AG04450 (cell line): ENCODE results near the gene MROH7. TPM values are rescaled to one million over a fixed set of nuclear protein-coding genes. Genes with fewer than 3 reads are reported as not detected.

Source experiments
- CTCF ChIA-PET: fragments of 300-600, 350-600 bp; formaldehyde crosslinking; extraction: SDS; loops from one replicate; lab custom pipeline; 2022; ENCODE audit warnings: antibody characterized with exemption, inconsistent platforms; lab: Charles Lee
- POLR2A ChIA-PET: fragments of 350-600 bp; formaldehyde crosslinking; extraction: SDS; loops from one replicate; lab custom pipeline; 2021; ENCODE audit warnings: antibody characterized with exemption, inconsistent platforms; lab: Yijun Ruan, JAX
- DNase-seq: peaks from one replicate; pipeline ENCODE4 v3.0.0-alpha.2; 2011; ENCODE audit warnings: low read depth, low spot score
- H3K27ac ChIP-seq: one replicate; pipeline ENCODE4 v1.5.1; 2012; ENCODE audit warnings: low read depth, low read length, control low read depth
- H3K27me3 ChIP-seq: one replicate; pipeline ENCODE4 v1.6.0; 2012; ENCODE audit warnings: low read length; ENCODE audit not compliant: control insufficient read depth, insufficient read depth
- H3K4me3 ChIP-seq: 2 replicates; pipeline ENCODE4 v1.5.1; 2011; ENCODE audit warnings: mild to moderate bottlenecking, low read depth, low read length, control low read depth
- H3K9me3 ChIP-seq: 2 replicates; pipeline ENCODE4 v1.5.1; 2012; ENCODE audit warnings: low read length; ENCODE audit not compliant: control insufficient read depth, insufficient read depth
- CTCF ChIP-seq: IDR thresholded peaks from 2 replicates; pipeline ENCODE4 v1.5.1; 2011; ENCODE audit warnings: low read depth, low read length, control low read depth, inconsistent platforms
- polyA plus RNA-seq: library from polyadenylated mRNA; depleted of rRNA; stranded (reverse); fragments of >200 nt; gene quantifications from 2 replicates; pipeline ENCODE4 v1.2.3, GENCODE V29; 2011

Gene MROH7
- polyA plus RNA-seq, 1 experiment, result not detected

DNA sequence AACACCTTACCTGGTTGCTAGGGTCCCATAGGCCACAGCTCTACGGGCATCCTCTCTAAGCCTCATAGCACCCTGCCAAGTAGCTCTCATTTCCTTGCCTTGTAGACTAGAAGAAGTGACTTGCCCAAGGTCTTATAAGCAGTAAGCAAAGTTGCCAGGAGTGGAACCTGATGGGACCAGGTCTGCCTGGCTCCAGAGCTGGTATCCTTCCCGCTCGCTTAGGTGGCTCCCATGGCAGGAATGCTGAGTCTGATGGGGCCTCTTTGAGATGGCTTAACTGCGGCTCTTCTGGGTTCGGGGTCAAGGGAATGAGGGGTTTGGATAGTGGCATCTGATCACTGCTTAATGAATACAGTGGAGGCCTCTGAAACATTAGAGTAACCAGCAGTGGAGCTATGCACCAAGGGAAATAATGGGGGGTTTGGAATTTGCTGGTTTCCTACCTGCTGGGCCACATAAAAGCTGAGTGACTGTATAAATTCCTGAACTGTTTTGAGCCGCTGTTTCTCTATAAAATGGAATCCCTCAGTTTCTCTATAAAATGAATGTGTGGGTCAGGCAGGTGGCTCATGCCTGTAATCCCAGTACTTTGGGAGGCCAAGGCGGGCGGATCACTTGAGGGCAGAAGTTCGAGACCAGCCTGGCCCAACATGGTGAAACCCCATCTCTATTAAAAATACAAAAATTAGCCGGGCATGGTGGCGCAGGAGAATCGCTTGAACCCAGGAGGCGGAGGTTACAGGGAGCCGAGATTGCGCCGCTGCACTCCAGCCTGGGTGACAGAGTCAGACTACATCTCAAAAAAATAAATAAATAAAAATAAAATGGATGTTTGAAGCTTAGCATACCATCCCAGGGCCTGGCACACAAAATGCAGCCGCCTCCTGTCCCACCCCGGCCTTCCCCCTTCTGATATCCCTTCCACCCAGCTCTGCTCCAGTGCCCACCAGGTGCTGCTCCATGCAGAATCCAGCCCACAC, 30.7 kb upstream of the MROH7 start:
- no peaks in the 10 kb centered on the region for H3K27me3 ChIP-seq

GRCh38 chr1:54611621-54612020, 30.0 kb upstream of the MROH7 start:
- TF ChIP-seq CTCF, result no peak
- no peak for DNase-seq
- Histone ChIP-seq H3K9me3 (no peaks in the 10 kb centered on the region), H3K27me3 (peaks cover 3% of the 10 kb centered on the region), H3K4me3 (no peak overlapping the region), H3K27ac (no peak overlapping the region)
- ChIA-PET POLR2A (no interaction called here), CTCF (no interaction called here)

More for the DNA sequence above, 30.7 kb upstream of the MROH7 start:
- no peaks in the 10 kb centered on the region for H3K9me3 ChIP-seq
- DNase-seq, result no peak
- no peak overlapping the region for H3K4me3 ChIP-seq
- H3K27ac ChIP-seq, result no peak overlapping the region
- ChIA-PET CTCF (no interaction called here), POLR2A (no interaction called here)
- no peak for TF ChIP-seq CTCF

DNA sequence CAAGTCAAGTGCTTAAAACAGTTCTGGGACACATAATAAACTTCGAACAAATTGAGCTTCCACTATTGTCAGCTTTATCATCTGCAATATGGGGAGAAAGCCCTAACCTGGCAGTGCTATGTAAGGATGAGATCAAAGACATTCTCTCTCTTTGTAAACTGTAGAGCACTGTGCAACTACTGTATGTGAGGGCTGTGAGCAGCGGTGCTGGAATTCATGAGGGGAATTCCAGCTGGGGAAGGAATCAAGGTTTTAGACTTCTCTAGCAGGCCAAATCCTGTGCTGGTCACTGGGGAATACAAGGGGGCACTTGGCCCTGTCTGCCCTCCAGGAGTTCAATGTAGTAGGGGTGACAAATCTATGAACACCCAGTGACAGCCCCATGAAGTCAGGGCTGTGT, 27.6 kb upstream of the MROH7 start:
- Histone ChIP-seq H3K27me3 (peaks cover 9% of the 10 kb centered on the region), H3K4me3 (no peak overlapping the region), H3K27ac (no peak overlapping the region), H3K9me3 (no peaks in the 10 kb centered on the region)
- no peak for TF ChIP-seq CTCF
- ChIA-PET CTCF (no interaction called here), POLR2A (no interaction called here)
- DNase-seq, result no peak

GRCh38 chr1:54614563-54614962, 27.0 kb upstream of the MROH7 start:
- no peak for TF ChIP-seq CTCF
- no peak for DNase-seq
- Histone ChIP-seq H3K27ac (no peak overlapping the region), H3K27me3 (peaks cover 14% of the 10 kb centered on the region), H3K9me3 (no peaks in the 10 kb centered on the region), H3K4me3 (no peak overlapping the region)
- CTCF ChIA-PET, result no interaction called here
- POLR2A ChIA-PET, result no interaction called here

DNA sequence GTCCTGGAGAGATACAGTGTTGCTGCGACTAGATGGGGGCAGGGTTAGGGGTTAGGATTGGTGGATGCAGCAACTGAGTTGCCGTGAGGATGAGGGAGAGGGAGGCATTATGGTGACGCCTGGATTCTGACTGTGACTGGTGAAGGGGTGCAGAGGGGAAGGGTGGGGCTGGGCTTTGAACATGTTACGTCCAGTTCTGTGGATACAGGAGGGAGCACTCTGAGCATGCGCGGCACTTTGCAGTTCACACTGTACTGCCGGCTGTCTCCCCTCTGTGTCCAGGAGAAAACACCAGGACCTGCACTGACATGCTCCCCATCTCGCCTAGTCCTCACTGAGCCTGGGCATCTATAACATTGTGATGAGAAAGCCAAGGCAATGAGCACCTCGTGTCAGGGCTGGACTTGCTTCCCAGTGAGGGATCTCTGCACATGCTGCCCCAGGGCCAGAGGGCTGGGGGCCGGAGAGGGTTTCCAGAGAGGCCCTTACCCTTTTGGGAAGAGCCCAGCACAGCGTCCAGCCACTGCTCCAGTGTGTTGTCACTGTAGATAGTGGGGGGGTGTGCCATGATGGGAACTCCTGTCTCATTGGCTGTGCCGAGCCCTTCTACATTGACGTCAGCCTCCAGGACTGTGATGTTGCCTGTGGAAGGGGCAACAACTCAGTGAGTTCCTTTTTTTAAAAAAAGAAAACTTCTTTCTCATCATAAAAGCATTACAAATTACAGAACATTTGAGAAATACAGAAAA, 25.9 kb upstream of the MROH7 start:
- Histone ChIP-seq H3K4me3 (no peak overlapping the region), H3K9me3 (no peaks in the 10 kb centered on the region), H3K27ac (no peak overlapping the region), H3K27me3 (peaks cover 20% of the 10 kb centered on the region)
- POLR2A ChIA-PET, result no interaction called here
- no peak for DNase-seq
- TF ChIP-seq CTCF, result no peak
- CTCF ChIA-PET, result no interaction called here
